GM12892 (cell line): ENCODE data around the gene DUOX2.

ENCODE experiments used
- POLR2A ChIP-seq: IDR thresholded peaks from 2 replicates; pipeline ENCODE4 v1.6.1; 2011; ENCODE audit warnings: low read depth, low read length, control low read depth
- POLR2AphosphoS5 ChIP-seq: IDR thresholded peaks from 2 replicates; pipeline ENCODE4 v1.6.1; 2011; ENCODE audit warnings: low read depth, low read length, control low read depth

GRCh38 chr15:45114076-45114750, at the start of gene DUOX2, which contains the start of gene DUOXA2:
- no peak for TF ChIP-seq POLR2AphosphoS5
- TF ChIP-seq POLR2A: no peak
